H1 (cell line): ENCODE results near the gene TRIM56. TPM values are rescaled to one million over a fixed set of nuclear protein-coding genes. Genes with fewer than 3 reads are reported as not detected.

Experiments used
- ATF2 ChIP-seq: IDR thresholded peaks from 2 replicates; pipeline ENCODE4 v1.6.1; 2012; ENCODE audit warnings: low read length, inconsistent platforms
- CHD7 ChIP-seq: fragments of 300-600 bp; sonication (generic); IDR thresholded peaks from 2 replicates; pipeline ENCODE4 v1.7.1; 2012; ENCODE audit warnings: low read length, moderate library complexity, mild to moderate bottlenecking, inconsistent platforms; ENCODE audit not compliant: insufficient replicate concordance
- CREB1 ChIP-seq: IDR thresholded peaks from 2 replicates; pipeline ENCODE4 v1.6.1; 2012; ENCODE audit warnings: inconsistent platforms
- CTBP2 ChIP-seq: IDR thresholded peaks from 2 replicates; pipeline ENCODE4 v1.7.0; 2011; ENCODE audit warnings: borderline replicate concordance, mild to moderate bottlenecking, moderate library complexity, mixed read lengths, low read length; ENCODE audit not compliant: insufficient read depth, insufficient read length
- HDAC6 ChIP-seq: IDR thresholded peaks from one replicate; pipeline ENCODE4 v1.7.1; 2012; ENCODE audit warnings: low read depth, mild to moderate bottlenecking, inconsistent platforms, low read length, moderate library complexity
- KDM5A ChIP-seq: fragments of 200-600 bp; IDR thresholded peaks from 2 replicates; pipeline ENCODE4 v1.7.1; 2012; ENCODE audit warnings: mild to moderate bottlenecking, low read length, inconsistent platforms, mixed read lengths
- NANOG ChIP-seq: IDR thresholded peaks from 2 replicates; pipeline ENCODE4 v1.6.1; 2011; ENCODE audit warnings: low read length, low read depth, mild to moderate bottlenecking, inconsistent platforms; ENCODE audit not compliant: insufficient read depth, poor library complexity, severe bottlenecking
- polyA plus RNA-seq, 7 experiments: library from polyadenylated mRNA; depleted of rRNA in 3 of 7; stranded (reverse) in 5 of 7; unstranded in 2 of 7; fragments of >200 nt in 5 of 7; fragments of 200-250 nt in 2 of 7; gene quantifications; 1 replicate in 5 of 7; 2 replicates in 1 of 7; 4 replicates in 1 of 7; pipeline versions ENCODE4 v1.2.1 to v1.2.3, GENCODE V29; 2011 to 2013; ENCODE audit warnings: missing spikeins in 2 of 7, mixed read lengths in 2 of 7
- total RNA-seq: library from RNA; stranded (reverse); fragmentation: NEBNext Ultra II Directional; extraction: Animal tissue kit (Norgen Biotek cat#: 25700); gene quantifications from 2 replicates; pipeline ENCODE4 v1.2.1, GENCODE V29; 2021

Gene TRIM56
- total and polyA plus RNA-seq, 2 of the 8 experiments (the other 6 are each of a cell fraction or from before 2014, with no cell fraction given) = 2.0 to 17.5 TPM

GRCh38 chr7:101119876-101120275 lies 34.6 kb downstream of the TRIM56 start (continued):
- no peak for TF ChIP-seq ATF2
- no peak for TF ChIP-seq CREB1
- TF ChIP-seq CHD7 = no peak
- TF ChIP-seq HDAC6 = no peak
- TF ChIP-seq CTBP2 = no peak
- no peak for TF ChIP-seq KDM5A
- TF ChIP-seq NANOG = no peak
